Endothelial cell of umbilical vein (primary cell): Measurements from ENCODE around the gene ATR. TPM values are rescaled to one million over a fixed set of nuclear protein-coding genes. Genes with fewer than 3 reads are reported as not detected.
"Not testable (repeated sequence)": the region's sequence is repeated elsewhere in the genome, so short reads cannot be mapped to it uniquely, and the experiment has no call there.

Source experiments
- BruUV-seq: library from RNA; stranded (reverse); fragments of 400-500 nt; replicated peaks from 2 replicates; lab custom pipeline; 2021; lab: Mats Ljungman, UMichigan
- CTCF ChIA-PET: fragments of 300-600, 350-600 bp; sonication (Branson Sonifier 250); formaldehyde crosslinking; loops from one replicate; lab custom pipeline; 2021; ENCODE audit warnings: antibody characterized with exemption, inconsistent platforms; lab: Charles Lee
- POLR2A ChIA-PET: fragments of 300-600, 350-600 bp; sonication (Branson Sonifier 250); formaldehyde crosslinking; loops from one replicate; lab custom pipeline; 2021; ENCODE audit warnings: antibody characterized with exemption, inconsistent platforms; lab: Charles Lee
- DNase-seq: peaks from one replicate; pipeline ENCODE4 v3.0.0-alpha.2; 2011; ENCODE audit warnings: low read depth, low spot score
- FAIRE-seq: peaks from 2 replicates; lab custom pipeline; 2011; peaks lifted over from hg19 to GRCh38; lab: Jason Lieb, UNC
- H2AFZ ChIP-seq: 2 replicates; pipeline ENCODE4 v1.6.0; 2012; ENCODE audit warnings: low read depth, low read length, control low read depth, inconsistent platforms
- H3K27ac ChIP-seq: 2 replicates; pipeline ENCODE4 v1.5.1; 2011; ENCODE audit warnings: low read depth, mild to moderate bottlenecking, control low read depth, low read length, moderate library complexity; ENCODE audit not compliant: insufficient read depth
- H3K27me3 ChIP-seq, 2 experiments: 2 replicates each; pipeline versions ENCODE4 v1.6.0 to v1.6.1; 2011; ENCODE audit warnings: low read length in 2 of 2, mixed read lengths in 1 of 2; ENCODE audit not compliant: control insufficient read depth in 2 of 2, insufficient read depth in 2 of 2
- H3K36me3 ChIP-seq, 2 experiments: 2 replicates in 1 of 2; 3 replicates in 1 of 2; pipeline ENCODE4 v1.5.1; 2011; ENCODE audit warnings: low read length in 2 of 2, mild to moderate bottlenecking in 1 of 2, moderate library complexity in 1 of 2; ENCODE audit not compliant: control insufficient read depth in 2 of 2, insufficient read depth in 2 of 2; ENCODE audit errors: extremely low read depth in 1 of 2
- H3K4me1 ChIP-seq: 3 replicates; pipeline ENCODE4 v1.5.1; 2011; ENCODE audit warnings: mild to moderate bottlenecking, low read length; ENCODE audit not compliant: control insufficient read depth, insufficient read depth; ENCODE audit errors: extremely low read depth
- H3K4me2 ChIP-seq: 2 replicates; pipeline ENCODE4 v1.6.1; 2011; ENCODE audit warnings: low read length, control low read depth, mixed read lengths; ENCODE audit not compliant: insufficient read depth
- H3K4me3 ChIP-seq, 3 experiments: fragments of 200-600 bp in 1 of 3; sonication (generic), shearing (Covaris generic) in 1 of 3; replicated peaks in 1 of 3; 2 replicates each; pipeline ENCODE4 v1.5.1; 2011 to 2016; ENCODE audit warnings: control low read depth in 3 of 3, low read length in 3 of 3, mild to moderate bottlenecking in 2 of 3, inconsistent platforms in 1 of 3, low read depth in 1 of 3, moderate library complexity in 1 of 3; ENCODE audit not compliant: insufficient read depth in 1 of 3
- H3K79me2 ChIP-seq: 2 replicates; pipeline ENCODE4 v1.6.0; 2012; ENCODE audit warnings: low read length, inconsistent platforms; ENCODE audit not compliant: control insufficient read depth, insufficient read depth
- H3K9ac ChIP-seq: replicated peaks from 2 replicates; pipeline ENCODE3; 2011; ENCODE audit warnings: low read length, control low read depth; ENCODE audit not compliant: insufficient read depth; ENCODE audit errors: extremely low read depth
- H3K9me1 ChIP-seq: replicated peaks from 3 replicates; pipeline ENCODE4 v1.6.0; 2011; ENCODE audit warnings: mild to moderate bottlenecking, low read length; ENCODE audit not compliant: control insufficient read depth, insufficient read depth; ENCODE audit errors: extremely low read depth
- H3K9me3 ChIP-seq: replicated peaks from 2 replicates; pipeline ENCODE4 v1.5.1; 2012; ENCODE audit warnings: low read length, inconsistent platforms; ENCODE audit not compliant: control insufficient read depth, insufficient read depth
- H4K20me1 ChIP-seq: replicated peaks from 2 replicates; pipeline ENCODE3; 2011; ENCODE audit warnings: mild to moderate bottlenecking, low read length; ENCODE audit not compliant: control insufficient read depth, insufficient read depth; ENCODE audit errors: extremely low read depth
- EZH2 ChIP-seq: IDR thresholded peaks from 2 replicates; pipeline ENCODE4 v1.6.1; 2012; ENCODE audit warnings: borderline replicate concordance, low read depth, mild to moderate bottlenecking, moderate library complexity, low read length, inconsistent platforms; ENCODE audit not compliant: severe bottlenecking
- FOS ChIP-seq: IDR thresholded peaks from 2 replicates; pipeline ENCODE4 v1.6.1; 2011; ENCODE audit warnings: mild to moderate bottlenecking, low read length, moderate library complexity, borderline replicate concordance; ENCODE audit not compliant: insufficient read depth
- GATA2 ChIP-seq: IDR thresholded peaks from 2 replicates; pipeline ENCODE4 v1.7.0; 2011; ENCODE audit warnings: low read depth, mild to moderate bottlenecking, moderate library complexity, mixed read lengths, low read length; ENCODE audit not compliant: insufficient read length, insufficient read depth
- JUN ChIP-seq: IDR thresholded peaks from 2 replicates; pipeline ENCODE4 v1.6.1; 2011; ENCODE audit warnings: borderline replicate concordance, low read depth; ENCODE audit not compliant: insufficient read length, insufficient read depth
- MAX ChIP-seq: IDR thresholded peaks from 2 replicates; pipeline ENCODE4 v1.6.1; 2011; ENCODE audit not compliant: insufficient read depth, insufficient read length
- MYC ChIP-seq: IDR thresholded peaks from one replicate; pipeline ENCODE4 v1.6.1; 2011; ENCODE audit warnings: mild to moderate bottlenecking, low read depth, low read length
- POLR2A ChIP-seq: IDR thresholded peaks from 2 replicates; pipeline ENCODE4 v1.6.1; 2012; ENCODE audit warnings: low read depth, mild to moderate bottlenecking, control low read depth, low read length
- POLR2AphosphoS5 ChIP-seq: IDR thresholded peaks from 2 replicates; pipeline ENCODE4 v1.6.1; 2012; ENCODE audit warnings: low read depth, mild to moderate bottlenecking, control low read depth, low read length, moderate library complexity; ENCODE audit not compliant: insufficient read depth
- dilution Hi-C: fragments of 300-500 bp; cut with MboI; formaldehyde crosslinking; loops from one replicate; pipeline ENCODE4 v1.15.0; 2019; ENCODE audit warnings: low sequenced_read_pairs; ENCODE audit not compliant: extremely low pct_ligation_motif_present
- intact Hi-C: fragments of 100-400 bp; cut with micrococcal nuclease; formaldehyde crosslinking; loops from one replicate; pipeline ENCODE4 v1.10.0; 2022
- polyA plus RNA-seq, 4 experiments: library from polyadenylated mRNA; depleted of rRNA in 3 of 4; stranded (reverse) in 3 of 4; unstranded in 1 of 4; fragments of >200 nt; gene quantifications; 2 replicates each; pipeline versions ENCODE4 v1.2.1 to v1.2.3, GENCODE V29; 2011 to 2012; ENCODE audit warnings: missing spikeins in 1 of 4
- total RNA-seq: library from RNA; stranded (reverse); gene quantifications from 2 replicates; pipeline ENCODE4 v1.2.3, GENCODE V29; 2021
- TF ChIP-seq, protein P1 (sequence below), 2 donors: IDR thresholded peaks; 1 replicate in 1 of 2; 2 replicates in 1 of 2; pipeline ENCODE4 v1.5.1; 2011; ENCODE audit warnings: low read length in 2 of 2, mild to moderate bottlenecking in 2 of 2, moderate library complexity in 2 of 2, control low read depth in 1 of 2, inconsistent platforms in 1 of 2, low read depth in 1 of 2; ENCODE audit not compliant: insufficient read depth in 1 of 2; ENCODE audit errors: extremely low read depth in 1 of 2

Gene ATR
- total and polyA plus RNA-seq, 2 donors (not counting 3 experiments of a cell fraction or from before 2014, with no cell fraction given), result 6.3 to 23.6 TPM

- no TSS peak for BruUV-seq
- ChIA-PET CTCF (interaction anchor here (1.0 kb wide), 1 partner anchor 12 kb away, joined by 3 read pairs; no protein-coding TSS in a partner anchor), POLR2A (no interaction called here)
- Histone ChIP-seq H3K27ac (no peak overlapping the region), H2AFZ (no peak overlapping the region), H3K4me2 (no peak overlapping the region), H3K9me1 (no peaks in the 10 kb centered on the region), H3K4me3 (no peak overlapping the region), H3K9me3 (no peaks in the 10 kb centered on the region), H4K20me1 (no peaks in the 10 kb centered on the region), H3K9ac (no peak overlapping the region), H3K36me3 (no peaks in the 10 kb centered on the region), H3K79me2 (peaks cover 50% of the 10 kb centered on the region), H3K4me1 (peaks cover 15% of the 10 kb centered on the region), H3K27me3 (no peaks in the 10 kb centered on the region)
- dilution Hi-C loops, result no loop called here
- DNase-seq (no peak), FAIRE-seq (no peak)
- TF ChIP-seq, protein P1, sequence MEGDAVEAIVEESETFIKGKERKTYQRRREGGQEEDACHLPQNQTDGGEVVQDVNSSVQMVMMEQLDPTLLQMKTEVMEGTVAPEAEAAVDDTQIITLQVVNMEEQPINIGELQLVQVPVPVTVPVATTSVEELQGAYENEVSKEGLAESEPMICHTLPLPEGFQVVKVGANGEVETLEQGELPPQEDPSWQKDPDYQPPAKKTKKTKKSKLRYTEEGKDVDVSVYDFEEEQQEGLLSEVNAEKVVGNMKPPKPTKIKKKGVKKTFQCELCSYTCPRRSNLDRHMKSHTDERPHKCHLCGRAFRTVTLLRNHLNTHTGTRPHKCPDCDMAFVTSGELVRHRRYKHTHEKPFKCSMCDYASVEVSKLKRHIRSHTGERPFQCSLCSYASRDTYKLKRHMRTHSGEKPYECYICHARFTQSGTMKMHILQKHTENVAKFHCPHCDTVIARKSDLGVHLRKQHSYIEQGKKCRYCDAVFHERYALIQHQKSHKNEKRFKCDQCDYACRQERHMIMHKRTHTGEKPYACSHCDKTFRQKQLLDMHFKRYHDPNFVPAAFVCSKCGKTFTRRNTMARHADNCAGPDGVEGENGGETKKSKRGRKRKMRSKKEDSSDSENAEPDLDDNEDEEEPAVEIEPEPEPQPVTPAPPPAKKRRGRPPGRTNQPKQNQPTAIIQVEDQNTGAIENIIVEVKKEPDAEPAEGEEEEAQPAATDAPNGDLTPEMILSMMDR (IDR thresholded peaks at IDR 0.05; ENCODE audit: extremely low read depth in 1 of 2, insufficient read depth in 1 of 2, low read depth in 1 of 2, low read length in 2 of 2), result no peak
- TF ChIP-seq EZH2 (no peak), MAX (no peak), POLR2AphosphoS5 (no peak), MYC (no peak), JUN (no peak), GATA2 (no peak), FOS (no peak), POLR2A (no peak)
- intact Hi-C loops, result no loop called here
These were observed 3.9 kb downstream of the ATR start for GRCh38 chr3:142574665-142575064.

- H3K4me3 ChIP-seq, H3K9ac ChIP-seq, FAIRE-seq, H3K27ac ChIP-seq, H2AFZ ChIP-seq, H3K27me3 ChIP-seq, H3K9me1 ChIP-seq, H4K20me1 ChIP-seq, H3K36me3 ChIP-seq, DNase-seq, intact Hi-C loops, H3K9me3 ChIP-seq, POLR2A ChIA-PET, H3K4me2 ChIP-seq, BruUV-seq, dilution Hi-C loops: not testable (repeated sequence)
- H3K79me2 ChIP-seq, result peaks cover 50% of the 10 kb centered on the region
- H3K4me1 ChIP-seq, result peaks cover 11% of the 10 kb centered on the region
- CTCF ChIA-PET, result interaction anchor here (1.0 kb wide), 1 partner anchor 13 kb away, joined by 3 read pairs; no protein-coding TSS in a partner anchor
These were observed 4.3 kb downstream of the ATR start for GRCh38 chr3:142574223-142574622.

DNA sequence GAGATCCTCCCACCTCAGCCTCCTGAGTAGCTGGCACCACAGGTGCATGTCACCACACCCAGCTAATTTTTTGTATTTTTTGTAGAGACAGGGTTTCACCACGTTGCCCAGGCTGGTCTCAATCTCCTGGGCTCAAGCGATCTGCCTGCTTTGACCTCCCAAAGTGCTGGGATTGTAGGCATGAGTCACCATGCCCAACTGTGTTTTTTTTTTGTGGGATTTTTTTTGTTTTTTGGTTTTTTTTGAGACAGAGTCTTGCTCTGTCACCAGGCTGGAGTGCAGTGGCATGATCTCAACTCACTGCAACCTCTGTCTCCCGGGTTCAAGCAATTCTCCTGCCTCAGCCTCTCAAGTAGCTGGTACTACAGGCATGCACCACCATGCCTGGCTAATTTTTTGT lies 9.1 kb downstream of the ATR start:
- H3K9me1 ChIP-seq, DNase-seq, H3K36me3 ChIP-seq, H4K20me1 ChIP-seq, H3K27me3 ChIP-seq, dilution Hi-C loops, H3K4me2 ChIP-seq, H3K27ac ChIP-seq, BruUV-seq, H3K4me3 ChIP-seq, H3K4me1 ChIP-seq, FAIRE-seq, CTCF ChIA-PET, POLR2A ChIA-PET, intact Hi-C loops, H3K9ac ChIP-seq, H2AFZ ChIP-seq, H3K9me3 ChIP-seq: not testable (repeated sequence)
- H3K79me2 ChIP-seq, result peaks cover 13% of the 10 kb centered on the region
